Activated CD4-positive, alpha-beta T cell treated with anti-CD3 and anti-CD28 coated beads for 48 hours (primary cell): ENCODE data around the gene IL4.
"Not testable (repeated sequence)": the region's sequence is repeated elsewhere in the genome, so short reads cannot be mapped to it uniquely, and the experiment has no call there.

Experiments
- DNase-seq: peaks from one replicate; pipeline ENCODE4 v3.0.0-alpha.2; 2020

Gene IL4

GRCh38 chr5:132674671-132675506 is 1.1 kb downstream of the IL4 start:
- no peak for DNase-seq

- no peak for DNase-seq
These were observed 2.3 kb downstream of the IL4 start for GRCh38 chr5:132675936-132676689.

- DNase-seq, result no peak
These were observed 3.4 kb downstream of the IL4 start for GRCh38 chr5:132677191-132677590.

GRCh38 chr5:132677682-132678400 is 4.1 kb downstream of the IL4 start:
- DNase-seq, result no peak

- no peak for DNase-seq
These were observed 4.9 kb downstream of the IL4 start for GRCh38 chr5:132678735-132679134.

GRCh38 chr5:132679166-132679565 is 5.4 kb downstream of the IL4 start:
- DNase-seq, result no peak

GRCh38 chr5:132679717-132680380 is 6.1 kb downstream of the IL4 start:
- no peak for DNase-seq

GRCh38 chr5:132680780-132681475 is 7.1 kb downstream of the IL4 start:
- no peak for DNase-seq

- DNase-seq, result no peak
These were observed 7.7 kb downstream of the IL4 start for GRCh38 chr5:132681476-132681831.

- DNase-seq, result no peak
These were observed 8.2 kb downstream of the IL4 start for GRCh38 chr5:132681983-132682382.

- DNase-seq, result no peak
These were observed 10.7 kb downstream of the IL4 start for GRCh38 chr5:132684491-132684890.

GRCh38 chr5:132684922-132685720 is 11.3 kb downstream of the IL4 start:
- peak; percentile 42 for DNase-seq

GRCh38 chr5:132686193-132686592 is 12.4 kb downstream of the IL4 start:
- no peak for DNase-seq

GRCh38 chr5:132687995-132688394 is 14.2 kb downstream of the IL4 start:
- DNase-seq, result peak; percentile 41

- DNase-seq, result peak; percentile 42
These were observed 14.9 kb downstream of the IL4 start for GRCh38 chr5:132688536-132689339.

GRCh38 chr5:132689513-132689912 is 15.7 kb downstream of the IL4 start:
- no peak for DNase-seq

GRCh38 chr5:132690156-132690555 is 16.4 kb downstream of the IL4 start:
- no peak for DNase-seq

GRCh38 chr5:132691755-132692631 is 18.2 kb downstream of the IL4 start:
- DNase-seq, result not testable (repeated sequence)

- no peak for DNase-seq
These were observed 18.8 kb downstream of the IL4 start for GRCh38 chr5:132692632-132692967.

GRCh38 chr5:132695956-132696355 is 22.2 kb downstream of the IL4 start:
- no peak for DNase-seq
